DMS114 treated with DMSO at 0.1 percent for 48 hours (cell line): ENCODE data around the gene YKT6.
A peak's percentile ranks its signal among the peaks of the same experiment; 100 is the strongest.
"Not testable (repeated sequence)": the region's sequence is repeated elsewhere in the genome, so short reads cannot be mapped to it uniquely, and the experiment has no call there.

ENCODE experiments used
- DNase-seq: peaks from one replicate; lab custom pipeline; 2025; ENCODE audit not compliant: unreplicated experiment; lab: John Stamatoyannopoulos, UW

Gene YKT6

GRCh38 chr7:44193011-44193802 lies 7.6 kb upstream of the YKT6 start:
- DNase-seq: no peak

GRCh38 chr7:44194069-44194468 lies 6.7 kb upstream of the YKT6 start:
- DNase-seq: no peak

GRCh38 chr7:44194562-44195145 lies 6.1 kb upstream of the YKT6 start:
- no peak for DNase-seq

- no peak for DNase-seq
Measured at GRCh38 chr7:44195889-44196288, 4.9 kb upstream of the YKT6 start.

GRCh38 chr7:44196450-44196872 lies 4.3 kb upstream of the YKT6 start:
- peak; percentile 24 for DNase-seq

GRCh38 chr7:44197474-44197873 lies 3.3 kb upstream of the YKT6 start:
- no peak for DNase-seq

GRCh38 chr7:44200163-44200562 lies 615 bp upstream of the YKT6 start:
- not testable (repeated sequence) for DNase-seq

GRCh38 chr7:44201813-44202212 lies 1.0 kb downstream of the YKT6 start:
- DNase-seq: no peak

GRCh38 chr7:44206008-44206407 lies 5.2 kb downstream of the YKT6 start:
- DNase-seq: no peak

GRCh38 chr7:44208085-44208484 lies 7.3 kb downstream of the YKT6 start:
- no peak for DNase-seq

- DNase-seq: no peak
Measured at GRCh38 chr7:44210107-44210506, 9.3 kb downstream of the YKT6 start.

- DNase-seq: no peak
Measured at GRCh38 chr7:44211126-44211675, 10.4 kb downstream of the YKT6 start.

- no peak for DNase-seq
Measured at GRCh38 chr7:44212018-44212417, 11.2 kb downstream of the YKT6 start.

GRCh38 chr7:44212581-44213184 lies 11.9 kb downstream of the YKT6 start:
- DNase-seq: no peak

GRCh38 chr7:44213206-44213876 lies 12.6 kb downstream of the YKT6 start:
- no peak for DNase-seq

GRCh38 chr7:44213877-44214388 lies 13.2 kb downstream of the YKT6 start:
- no peak for DNase-seq

GRCh38 chr7:44215531-44215930 lies 14.8 kb downstream of the YKT6 start:
- no peak for DNase-seq

GRCh38 chr7:44216019-44216418 lies 15.2 kb downstream of the YKT6 start:
- no peak for DNase-seq

GRCh38 chr7:44216521-44217222 lies 15.9 kb downstream of the YKT6 start:
- DNase-seq: no peak

- no peak for DNase-seq
Measured at GRCh38 chr7:44217223-44217714, 16.5 kb downstream of the YKT6 start.
